Middle frontal gyrus (tissue), 1 donor: Measurements from ENCODE around the gene KIF13A.
"Not testable (repeated sequence)": the region's sequence is repeated elsewhere in the genome, so short reads cannot be mapped to it uniquely, and the experiment has no call there.

Source experiments
- DNase-seq: peaks from one replicate; pipeline ENCODE4 v3.0.0-alpha.2; 2015; ENCODE audit warnings: low spot score; ENCODE audit errors: extremely low spot score

KIF13A gene

GRCh38 chr6:17998442-17998841, 11.0 kb upstream of the KIF13A start:
- DNase-seq: no peak

GRCh38 chr6:17998003-17998402, 10.6 kb upstream of the KIF13A start:
- DNase-seq: no peak

GRCh38 chr6:17995414-17995813, 8.0 kb upstream of the KIF13A start:
- DNase-seq: no peak

GRCh38 chr6:17994019-17994418, 6.6 kb upstream of the KIF13A start:
- no peak for DNase-seq

- no peak for DNase-seq
These were observed 1.0 kb upstream of the KIF13A start for GRCh38 chr6:17988422-17988944.

GRCh38 chr6:17987697-17988421, 424 bp upstream of the KIF13A start:
- DNase-seq: peak; percentile 43

GRCh38 chr6:17986656-17987446, 584 bp downstream of the KIF13A start:
- DNase-seq: no peak

- DNase-seq: no peak
These were observed 1.3 kb downstream of the KIF13A start for GRCh38 chr6:17985934-17986655.

- no peak for DNase-seq
These were observed 2.4 kb downstream of the KIF13A start for GRCh38 chr6:17984812-17985670.

GRCh38 chr6:17984399-17984798, 3.0 kb downstream of the KIF13A start:
- no peak for DNase-seq

GRCh38 chr6:17983730-17984129, 3.7 kb downstream of the KIF13A start:
- no peak for DNase-seq

GRCh38 chr6:17980329-17980728, 7.1 kb downstream of the KIF13A start:
- DNase-seq: no peak

- no peak for DNase-seq
These were observed 8.0 kb downstream of the KIF13A start for GRCh38 chr6:17979479-17979878.

- not testable (repeated sequence) for DNase-seq
These were observed 11.2 kb downstream of the KIF13A start for GRCh38 chr6:17976258-17976657.

- DNase-seq: no peak
These were observed 12.7 kb downstream of the KIF13A start for GRCh38 chr6:17974570-17975368.

- no peak for DNase-seq
These were observed 14.3 kb downstream of the KIF13A start for GRCh38 chr6:17972978-17973622.

GRCh38 chr6:17972074-17972952, 15.1 kb downstream of the KIF13A start:
- no peak for DNase-seq
